ENCODE data around the gene CTNNA1. TPM values are rescaled to one million over a fixed set of nuclear protein-coding genes. Genes with fewer than 3 reads are reported as not detected.
"Not testable (repeated sequence)": the region's sequence is repeated elsewhere in the genome, so short reads cannot be mapped to it uniquely, and the experiment has no call there.

The CTNNA1 gene
- total RNA-seq, 1 donor from 2014 or later: 371 TPM

- Mint-ChIP-seq H3K27ac (no peak overlapping the region), H3K36me3 (peaks cover 47% of the 10 kb centered on the region), H3K4me3 (no peak overlapping the region), H3K9me3 (no peaks in the 10 kb centered on the region), H3K4me1 (ENCODE audit: unreplicated experiment) (peaks cover 20% of the 10 kb centered on the region), H3K27me3 (no peaks in the 10 kb centered on the region)
- no peak for DNase-seq (ENCODE audit: extremely low spot score, unreplicated experiment)
- no peak for TF ChIP-seq CTCF (conservative IDR thresholded peaks at IDR 0.05)
These were observed 54.0 kb downstream of the CTNNA1 start for GRCh38 chr5:138807182-138807581.

- Mint-ChIP-seq H3K9me3 (no peaks in the 10 kb centered on the region), H3K27ac (peak overlapping the region; percentile 60), H3K4me3 (no peak overlapping the region), H3K4me1 (ENCODE audit: unreplicated experiment) (peaks cover 14% of the 10 kb centered on the region), H3K27me3 (no peaks in the 10 kb centered on the region), H3K36me3 (peaks cover 56% of the 10 kb centered on the region)
- no peak for DNase-seq (ENCODE audit: extremely low spot score, unreplicated experiment)
- TF ChIP-seq CTCF (conservative IDR thresholded peaks at IDR 0.05): no peak
These were observed 56.2 kb downstream of the CTNNA1 start for GRCh38 chr5:138809391-138809790.

GRCh38 chr5:138810861-138811260 lies 57.6 kb downstream of the CTNNA1 start:
- not testable (repeated sequence) for H3K27me3 Mint-ChIP-seq; DNase-seq (ENCODE audit: extremely low spot score, unreplicated experiment); H3K9me3 Mint-ChIP-seq; H3K4me3 Mint-ChIP-seq; H3K27ac Mint-ChIP-seq
- Mint-ChIP-seq H3K36me3 (peaks cover 54% of the 10 kb centered on the region), H3K4me1 (ENCODE audit: unreplicated experiment) (peaks cover 14% of the 10 kb centered on the region)

- peaks cover 62% of the 10 kb centered on the region for H3K36me3 Mint-ChIP-seq
- no peak for TF ChIP-seq CTCF (conservative IDR thresholded peaks at IDR 0.05)
These were observed 62.3 kb downstream of the CTNNA1 start for GRCh38 chr5:138815529-138815928.

GRCh38 chr5:138817241-138817640 lies 64.0 kb downstream of the CTNNA1 start:
- Mint-ChIP-seq H3K27me3 (no peaks in the 10 kb centered on the region), H3K4me3 (no peak overlapping the region), H3K27ac (peak overlapping the region; percentile 20), H3K9me3 (peaks cover 4% of the 10 kb centered on the region), H3K4me1 (ENCODE audit: unreplicated experiment) (peaks cover 18% of the 10 kb centered on the region), H3K36me3 (peaks cover 65% of the 10 kb centered on the region)
- no peak for TF ChIP-seq CTCF (conservative IDR thresholded peaks at IDR 0.05)
- no peak for DNase-seq (ENCODE audit: extremely low spot score, unreplicated experiment)

More at GRCh38 chr5:138815529-138815928, 62.3 kb downstream of the CTNNA1 start:
- H3K9me3 Mint-ChIP-seq: peaks cover 4% of the 10 kb centered on the region
- no peaks in the 10 kb centered on the region for H3K27me3 Mint-ChIP-seq
- no peak overlapping the region for H3K27ac Mint-ChIP-seq
- H3K4me3 Mint-ChIP-seq: no peak overlapping the region
- DNase-seq (ENCODE audit: extremely low spot score, unreplicated experiment): no peak
- H3K4me1 Mint-ChIP-seq (ENCODE audit: unreplicated experiment): peaks cover 5% of the 10 kb centered on the region

GRCh38 chr5:138819081-138819480 lies 65.9 kb downstream of the CTNNA1 start:
- Mint-ChIP-seq H3K9me3 (peaks cover 4% of the 10 kb centered on the region), H3K36me3 (peaks cover 63% of the 10 kb centered on the region), H3K4me3 (no peak overlapping the region), H3K4me1 (ENCODE audit: unreplicated experiment) (peaks cover 19% of the 10 kb centered on the region), H3K27ac (no peak overlapping the region), H3K27me3 (no peaks in the 10 kb centered on the region)
- DNase-seq (ENCODE audit: extremely low spot score, unreplicated experiment): no peak
- no peak for TF ChIP-seq CTCF (conservative IDR thresholded peaks at IDR 0.05)

All from type B pancreatic cell (in vitro differentiated cells).